GM18858 (cell line): ENCODE measurements around the gene SLC22A2.
"Not testable (repeated sequence)": the region's sequence is repeated elsewhere in the genome, so short reads cannot be mapped to it uniquely, and the experiment has no call there.

Source experiments
- ATAC-seq: cut with Tn5 transposase; IDR thresholded peaks from one replicate; pipeline ENCODE4 v1.9.1; 2021; ENCODE audit not compliant: unreplicated experiment

SLC22A2 gene

DNA sequence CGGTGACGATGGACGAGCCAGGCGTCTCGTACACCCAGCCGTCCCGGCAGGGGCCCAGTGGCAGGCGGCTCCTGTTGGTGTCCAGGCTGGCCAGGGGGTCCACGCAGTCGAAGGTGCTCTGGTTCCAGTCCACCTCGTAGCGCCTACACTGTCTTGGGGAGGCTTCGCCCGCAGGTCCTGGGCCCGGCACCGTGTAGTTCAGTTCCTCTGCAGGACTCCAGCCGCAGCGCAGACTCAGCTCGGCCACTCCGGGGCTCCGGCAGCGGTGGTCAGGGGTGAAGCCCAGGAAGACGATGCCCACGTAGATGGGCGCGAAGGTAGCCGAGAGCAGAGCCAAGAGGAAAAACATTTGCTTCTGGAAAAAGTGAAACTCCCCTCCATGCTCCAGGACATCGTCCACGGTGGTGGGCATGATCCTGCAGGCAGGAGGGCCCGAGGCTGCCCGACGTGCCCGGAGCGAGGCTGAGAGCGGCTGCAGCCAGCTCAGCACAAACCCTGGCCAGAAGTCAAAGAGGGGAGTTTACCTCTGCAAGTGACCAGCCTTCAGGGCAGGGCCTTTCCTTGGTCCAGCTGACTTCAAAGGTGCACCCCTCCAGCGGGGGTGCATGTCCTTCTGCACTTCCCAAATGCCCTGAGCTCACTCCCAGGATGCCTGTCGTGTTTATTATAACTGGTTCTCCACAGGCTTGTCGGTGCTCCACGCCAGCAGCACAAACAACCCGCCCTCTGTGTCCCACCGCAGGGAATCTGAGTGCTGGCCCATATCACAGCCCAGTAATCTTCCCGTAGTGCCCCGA lies at the start of gene SLC22A2:
SLC22A2 (minus strand) TSS at position 476 of the 797 bp plus-strand sequence; CDS start at position 412, 64 bp downstream.
- ATAC-seq, result no peak

DNA sequence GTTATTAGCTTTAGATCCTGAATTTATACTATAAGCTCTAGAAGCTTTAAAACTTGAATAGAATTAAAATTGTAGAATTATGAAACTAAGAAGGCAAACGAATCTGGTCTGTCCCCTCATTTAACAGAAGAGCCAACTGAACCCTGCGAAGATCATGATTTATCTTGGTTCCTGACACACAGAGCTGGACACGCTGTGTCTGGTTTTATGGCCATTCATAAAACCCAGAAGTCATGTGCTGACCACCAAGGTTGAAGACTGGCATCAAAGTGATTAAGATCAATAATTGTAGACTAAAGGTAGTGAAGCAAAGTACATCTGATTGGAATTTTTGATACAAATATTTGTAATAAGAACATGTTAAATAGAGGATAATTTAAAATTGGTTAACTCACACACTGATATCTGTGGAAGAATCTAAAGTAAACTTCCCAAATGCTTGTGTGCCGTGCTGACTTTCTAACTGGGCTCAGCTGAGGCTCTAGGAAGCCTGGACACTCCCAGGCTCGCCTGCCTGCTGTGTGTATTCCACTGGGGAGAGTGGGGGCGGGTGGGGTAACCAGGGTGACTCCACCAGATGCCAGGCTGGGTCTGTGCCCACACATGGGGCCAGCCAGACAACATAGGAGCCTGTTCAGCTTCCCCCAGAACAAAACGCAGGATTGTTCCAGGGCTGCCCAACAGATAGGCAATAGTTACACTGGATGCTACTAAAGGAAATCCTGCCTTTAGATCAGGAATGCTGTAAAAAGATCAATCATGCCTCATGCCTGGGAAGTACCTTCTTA lies 47.5 kb upstream of the SLC22A2 start:
- ATAC-seq, result no peak

DNA sequence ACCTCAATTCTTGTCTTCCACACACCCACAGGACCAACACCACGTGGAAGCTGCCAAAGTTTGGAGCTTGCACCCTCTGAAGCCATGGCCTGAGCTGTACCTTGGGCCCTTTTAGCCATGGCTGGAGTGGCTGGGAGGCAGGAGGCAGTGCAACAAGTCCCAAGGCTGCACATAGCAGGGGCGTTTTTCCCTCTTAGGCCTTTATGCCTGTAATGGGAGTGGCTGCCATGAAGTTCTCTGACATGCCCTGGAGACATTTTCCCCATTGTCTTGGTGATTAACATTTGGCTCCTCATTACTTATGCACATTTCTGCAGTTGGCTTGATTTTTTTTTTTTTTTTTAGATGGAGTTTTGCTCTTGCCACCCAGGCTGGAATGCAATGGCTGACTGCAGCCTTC lies 45.2 kb upstream of the SLC22A2 start:
- no peak for ATAC-seq

DNA sequence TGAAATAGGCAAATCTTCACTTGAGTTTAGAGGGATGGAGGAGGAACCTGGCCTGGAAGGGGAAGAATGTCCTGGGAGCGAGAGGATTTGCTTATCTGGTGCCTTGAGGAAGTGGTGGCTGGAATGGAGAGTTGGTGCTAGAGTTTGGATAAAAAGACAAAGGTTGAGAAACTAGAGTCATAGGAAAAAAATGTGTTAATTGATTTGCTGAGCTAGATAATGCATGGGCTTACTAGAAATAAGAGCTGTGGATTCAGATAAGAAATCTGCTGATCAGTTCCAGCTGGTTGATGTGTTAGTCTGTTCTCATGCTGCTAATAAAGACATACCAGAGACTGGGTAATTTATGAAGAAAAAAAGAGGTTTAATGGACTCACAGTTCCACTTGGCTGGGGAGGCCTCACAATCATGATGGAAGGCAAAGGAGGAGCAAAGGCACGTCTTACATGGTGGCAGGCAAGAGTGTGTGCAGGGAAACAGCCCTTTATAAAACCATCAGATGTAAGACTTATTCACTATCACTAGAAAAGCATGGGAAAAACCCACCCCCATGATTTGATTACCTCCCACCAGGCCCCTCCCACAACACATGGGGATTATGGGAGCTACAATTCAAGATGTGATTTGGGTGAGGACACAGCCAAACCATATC lies 43.9 kb upstream of the SLC22A2 start:
- ATAC-seq, result not testable (repeated sequence)

DNA sequence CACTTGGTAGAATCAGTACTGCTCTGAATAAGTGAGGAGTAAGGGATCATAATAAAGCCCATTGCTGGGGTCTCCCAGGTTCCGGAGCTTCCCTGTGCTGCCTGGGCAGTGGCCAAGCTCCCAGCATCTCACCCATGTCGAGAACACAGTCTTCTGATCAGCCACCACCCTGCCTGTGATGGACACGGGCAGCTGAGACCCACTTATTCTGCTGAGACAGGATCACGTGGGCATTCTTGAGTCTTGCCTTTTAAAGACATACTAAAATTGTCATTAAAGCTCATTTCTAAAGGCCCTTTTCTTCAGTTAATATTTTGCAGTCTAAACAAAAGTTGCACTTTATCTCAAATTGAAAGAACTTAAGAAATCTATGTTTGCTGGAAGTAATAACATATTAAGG lies 42.7 kb upstream of the SLC22A2 start:
- ATAC-seq, result no peak

DNA sequence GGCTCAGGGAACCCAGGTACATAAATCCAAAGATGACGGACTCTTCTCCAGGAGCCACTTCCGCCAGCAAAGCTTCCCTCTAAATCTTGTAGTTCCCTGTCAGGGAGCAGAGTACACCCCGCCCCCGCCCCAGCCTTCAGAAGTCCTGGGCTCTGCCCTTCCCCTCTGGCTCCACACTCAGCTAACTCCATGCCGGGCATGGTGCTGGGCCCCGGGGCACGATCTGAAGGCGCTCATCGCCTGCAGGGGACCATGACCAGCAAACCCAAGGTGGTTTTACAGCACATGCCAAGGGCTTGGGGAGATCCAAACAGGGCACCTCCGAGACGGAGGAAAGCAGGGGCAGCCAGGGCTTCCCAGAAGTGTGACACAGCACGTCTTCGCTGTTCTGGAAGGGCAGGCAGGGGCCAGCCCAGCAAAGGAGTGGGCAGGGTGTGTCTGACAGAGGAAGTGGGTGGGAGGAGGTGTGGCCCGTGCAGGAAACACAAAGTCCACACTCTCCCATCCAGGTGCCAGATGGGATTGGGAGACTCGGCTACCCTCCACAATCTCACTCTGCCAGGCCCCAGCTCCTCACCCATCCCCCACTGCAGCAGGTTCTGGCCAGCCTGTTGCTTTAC lies 41.6 kb upstream of the SLC22A2 start:
- ATAC-seq, result no peak

DNA sequence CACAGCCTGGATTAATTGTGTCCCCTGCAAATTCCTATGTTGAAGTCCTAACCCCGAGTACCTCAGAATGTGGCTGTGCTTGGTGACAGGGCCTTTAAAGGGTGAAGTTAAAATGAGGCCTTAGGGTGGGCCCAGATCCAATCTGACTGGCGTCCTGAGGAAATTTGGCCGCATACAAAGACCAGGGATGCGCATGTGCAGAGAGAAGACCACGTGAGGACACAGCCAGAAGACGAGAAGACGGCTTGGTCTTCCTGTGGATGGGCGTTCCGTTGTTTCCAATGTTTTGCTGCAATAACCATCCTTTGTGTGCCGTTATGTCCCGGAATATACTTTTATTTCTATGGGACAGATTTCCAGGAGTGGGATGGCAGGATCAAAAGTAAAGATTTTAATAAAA lies 40.9 kb upstream of the SLC22A2 start:
- no peak for ATAC-seq

DNA sequence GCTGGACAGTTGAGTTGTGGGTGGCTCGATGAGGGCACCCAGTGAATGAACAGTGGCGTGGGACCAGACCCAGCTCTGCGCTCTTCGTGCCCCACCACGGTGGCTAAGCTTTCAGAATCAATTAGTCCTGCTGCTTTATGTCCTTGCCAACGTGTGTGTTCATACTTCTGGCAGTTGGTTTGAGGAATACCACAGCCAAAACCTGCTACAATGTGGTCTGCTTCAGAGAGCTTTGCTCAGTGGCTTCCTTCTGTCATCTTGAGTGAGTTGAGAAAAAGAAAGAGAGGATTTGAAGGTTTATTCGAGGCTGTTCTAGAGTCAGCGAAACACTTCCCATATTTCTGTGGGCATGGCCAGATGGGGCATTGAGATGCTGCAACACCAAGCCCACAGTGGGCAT lies 39.5 kb upstream of the SLC22A2 start:
- ATAC-seq, result no peak

DNA sequence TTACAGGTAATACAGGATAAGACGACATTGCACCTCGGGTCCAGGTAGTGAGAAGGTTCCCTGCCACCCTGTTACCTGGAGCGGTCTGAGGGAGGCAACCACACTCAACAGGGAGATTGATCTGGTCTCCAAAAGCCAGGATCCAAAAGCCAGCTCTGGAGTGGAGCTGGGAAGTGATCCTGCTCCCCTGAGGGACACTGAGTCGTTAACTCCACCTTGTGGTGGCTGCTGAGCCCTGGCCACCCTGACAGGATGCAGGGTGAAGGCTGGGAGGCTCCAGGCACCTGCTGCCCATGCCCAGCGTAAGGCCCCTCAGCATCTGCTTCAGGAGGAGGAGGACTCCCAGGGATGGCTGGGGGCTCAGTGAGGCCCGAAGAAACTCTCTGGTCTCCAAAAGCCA lies 38.7 kb upstream of the SLC22A2 start:
- no peak for ATAC-seq

DNA sequence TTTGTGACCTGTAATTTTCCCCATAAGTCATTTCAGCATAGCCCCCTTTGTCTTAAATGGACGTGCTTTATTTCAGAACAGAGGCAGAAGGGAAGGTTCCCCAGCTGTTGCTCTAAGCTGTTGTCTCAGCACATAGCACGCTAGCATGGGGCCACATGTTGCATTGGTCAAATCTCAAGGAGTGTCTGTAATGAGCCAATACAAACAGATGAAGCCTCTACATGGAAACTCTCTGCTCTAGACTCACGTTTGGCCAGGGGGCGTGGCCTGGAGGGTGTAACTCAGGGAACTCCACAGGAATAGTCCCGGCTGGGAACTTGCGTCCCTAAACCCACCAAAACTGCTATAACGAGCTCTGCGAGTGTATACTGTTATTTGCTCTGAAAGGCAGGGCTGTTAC lies 35.2 kb upstream of the SLC22A2 start:
- no peak for ATAC-seq

DNA sequence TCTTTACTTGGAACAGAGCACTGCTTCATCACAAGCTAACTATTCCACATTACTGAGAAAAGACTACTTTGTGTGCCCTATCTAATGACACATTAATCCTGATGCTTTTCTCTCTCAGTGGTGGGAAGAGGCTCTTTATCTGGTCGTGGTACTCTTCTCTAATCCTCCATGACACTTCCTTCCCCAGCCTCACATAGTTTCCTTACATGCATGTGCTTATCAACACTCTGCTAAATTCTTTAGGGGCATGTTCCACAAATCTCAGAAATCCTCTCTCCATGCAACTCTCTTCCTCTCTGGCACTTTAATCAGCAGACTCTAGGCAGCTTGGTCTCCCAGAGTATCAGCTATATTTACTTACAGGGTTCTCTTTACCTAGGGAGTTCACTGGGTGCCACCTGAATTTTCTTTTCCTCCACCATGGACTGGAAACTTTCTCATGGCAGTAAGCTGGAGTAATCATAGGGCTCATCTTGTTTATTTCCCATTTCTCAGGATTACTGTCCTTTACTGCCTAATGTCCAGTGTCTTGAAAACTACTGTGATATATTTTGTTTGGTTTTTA lies 27.0 kb upstream of the SLC22A2 start:
- no peak for ATAC-seq

DNA sequence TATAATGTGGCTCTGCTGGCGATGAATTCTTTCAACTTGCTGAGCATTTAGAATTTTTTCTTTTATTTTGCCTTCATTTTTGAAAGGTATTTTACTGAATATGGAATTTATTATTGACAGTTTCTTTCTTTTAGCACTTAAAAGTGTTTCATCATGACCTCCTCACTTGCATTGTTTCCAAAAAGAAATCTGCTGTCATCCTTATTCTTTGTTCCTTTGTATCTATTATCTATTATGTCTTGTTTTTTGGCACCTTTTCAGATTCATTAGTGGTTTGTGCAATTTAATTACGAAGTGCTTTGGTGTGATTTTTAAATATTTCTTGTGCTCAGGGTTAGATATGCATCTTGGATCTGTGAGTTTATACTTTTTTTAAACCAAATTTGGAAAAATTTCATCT lies 26.0 kb upstream of the SLC22A2 start:
- no peak for ATAC-seq

DNA sequence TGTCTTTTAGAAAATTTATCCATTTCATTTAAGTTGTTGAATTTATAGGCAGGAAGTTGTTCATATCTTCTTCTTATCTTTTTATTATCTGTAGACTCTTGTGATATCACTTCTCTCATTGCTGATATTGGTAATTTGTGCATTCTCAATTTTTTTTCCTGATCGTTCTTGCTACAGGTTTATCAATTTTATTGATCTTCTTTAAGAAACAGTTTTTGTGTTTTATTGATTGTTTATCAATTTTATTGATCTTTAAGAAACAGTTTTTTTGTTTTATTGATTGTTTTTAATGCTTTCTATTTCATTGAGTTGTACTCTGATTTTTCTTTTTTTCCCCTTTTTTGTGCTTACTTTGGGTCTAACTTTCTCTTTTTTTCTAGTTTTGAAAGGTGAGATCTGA lies 23.8 kb upstream of the SLC22A2 start:
- ATAC-seq, result no peak

DNA sequence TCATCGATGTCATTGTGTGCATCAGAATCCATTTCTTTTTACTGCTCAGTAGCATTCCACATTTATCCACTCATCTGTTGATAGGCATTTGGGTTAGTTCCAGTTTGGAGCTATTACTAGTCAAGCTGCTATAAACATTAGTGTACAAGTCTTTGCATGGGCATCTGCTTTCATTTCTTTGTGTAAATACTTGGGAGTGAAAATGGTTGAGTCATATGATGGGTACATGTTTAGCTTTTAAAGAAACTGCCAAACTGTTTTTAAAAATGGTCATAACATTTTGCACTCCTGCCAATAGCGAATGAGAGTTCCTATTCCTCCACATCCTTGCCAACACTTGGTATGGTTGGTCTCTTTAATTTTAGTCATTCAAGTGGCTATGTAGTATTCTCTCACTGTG lies 21.2 kb upstream of the SLC22A2 start:
- ATAC-seq, result no peak

DNA sequence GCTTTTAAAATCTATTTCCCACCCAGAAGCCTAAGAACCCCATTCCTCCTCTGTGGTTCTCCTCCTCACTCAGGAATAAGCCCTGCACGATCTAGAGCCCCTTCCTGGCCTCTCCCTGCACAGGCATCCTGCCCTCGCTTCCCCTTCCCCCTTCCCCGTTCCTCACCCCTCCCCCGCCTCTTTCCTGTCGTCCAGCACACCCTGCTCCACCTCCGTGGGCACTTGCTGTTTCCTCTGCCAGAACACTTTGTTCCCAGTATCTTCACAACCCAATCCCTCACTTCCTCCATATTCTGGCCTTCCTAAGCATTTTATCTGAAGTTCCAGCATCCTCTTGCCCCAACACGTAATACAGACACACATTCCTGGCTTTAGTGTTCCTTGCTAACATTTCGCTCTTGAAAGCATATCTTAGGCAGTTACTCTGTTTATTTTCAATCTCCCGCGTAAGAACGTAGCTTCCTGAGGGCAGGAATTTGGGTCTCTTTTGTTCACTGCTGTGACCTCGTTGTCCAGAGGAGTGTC lies 20.2 kb upstream of the SLC22A2 start:
- ATAC-seq, result no peak

DNA sequence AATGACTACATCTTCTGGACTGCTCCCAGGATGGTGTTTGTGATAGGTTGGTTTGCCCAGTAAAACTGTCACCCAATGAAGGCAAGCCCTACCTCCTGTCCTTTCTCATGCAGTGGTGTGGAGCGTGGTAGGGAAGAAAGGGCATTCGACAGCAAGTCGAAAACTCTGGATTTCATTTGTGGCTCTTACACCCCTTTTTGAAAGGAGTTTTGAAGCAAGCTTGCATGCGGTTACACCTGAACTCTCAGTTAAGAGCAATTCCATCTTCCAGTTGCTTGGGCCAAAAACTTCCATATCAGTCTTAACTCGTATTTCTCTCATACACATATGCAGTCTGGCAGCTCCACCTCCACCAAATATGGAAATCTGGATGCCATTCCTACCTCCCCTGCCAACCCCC lies 19.7 kb upstream of the SLC22A2 start:
- no peak for ATAC-seq

DNA sequence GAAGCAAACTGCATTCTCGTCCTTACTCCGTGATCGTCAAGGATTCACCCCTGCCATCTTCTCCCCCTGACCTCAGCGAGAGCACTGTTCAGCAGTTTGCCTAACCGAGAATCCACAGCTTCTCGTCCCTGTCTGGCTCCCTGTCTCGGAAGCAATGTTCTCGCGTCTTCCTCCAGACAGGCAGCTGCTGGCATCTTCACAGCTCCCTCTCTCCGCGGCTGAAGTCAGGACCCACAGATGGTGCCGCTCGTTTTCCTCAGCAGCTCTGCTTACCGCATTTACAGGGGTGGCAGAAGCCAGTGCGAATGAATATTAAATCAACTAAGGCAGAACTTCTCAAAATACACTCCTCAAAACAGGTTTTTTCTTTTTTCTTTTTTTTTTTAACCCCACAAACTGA lies 18.9 kb upstream of the SLC22A2 start:
- ATAC-seq, result no peak

DNA sequence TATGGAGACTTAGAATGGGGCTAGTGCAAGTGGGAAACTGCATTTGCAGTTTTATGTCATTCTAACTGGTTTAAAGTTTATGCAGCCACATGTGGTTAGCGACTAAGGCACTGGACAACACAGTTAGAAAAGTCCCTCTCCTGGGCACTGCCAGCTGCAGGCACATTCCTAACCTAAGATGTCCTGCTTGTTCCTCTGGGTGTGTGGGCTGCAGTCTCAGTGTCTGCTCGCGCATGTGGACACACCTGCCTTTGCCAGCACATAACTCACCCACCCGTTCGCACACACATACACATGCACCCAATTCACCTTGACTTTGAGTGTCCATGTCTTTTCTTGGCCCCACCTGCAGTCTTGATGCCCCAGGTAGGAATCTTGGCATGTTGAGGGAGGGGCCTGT lies 18.5 kb upstream of the SLC22A2 start:
- ATAC-seq, result no peak

DNA sequence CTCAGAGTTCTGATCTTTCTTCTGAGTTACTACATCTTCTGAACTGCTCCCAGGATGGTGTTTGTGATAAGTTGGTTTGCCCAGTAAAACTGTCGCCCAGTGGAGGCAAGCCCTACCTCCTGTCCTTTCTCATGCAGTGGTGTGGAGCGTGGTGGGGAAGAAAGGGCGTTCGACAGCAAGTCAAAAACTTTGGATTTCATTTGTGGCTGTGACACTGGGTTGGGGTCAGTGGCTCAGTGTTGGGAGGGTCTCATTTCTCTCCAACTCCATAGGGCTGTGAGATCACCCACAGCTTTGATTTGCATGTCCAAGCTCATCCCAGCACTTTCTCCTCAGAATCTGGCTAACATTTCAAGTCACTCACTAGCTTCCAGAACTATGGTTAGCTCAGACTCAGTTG lies 17.5 kb upstream of the SLC22A2 start:
- ATAC-seq, result no peak

DNA sequence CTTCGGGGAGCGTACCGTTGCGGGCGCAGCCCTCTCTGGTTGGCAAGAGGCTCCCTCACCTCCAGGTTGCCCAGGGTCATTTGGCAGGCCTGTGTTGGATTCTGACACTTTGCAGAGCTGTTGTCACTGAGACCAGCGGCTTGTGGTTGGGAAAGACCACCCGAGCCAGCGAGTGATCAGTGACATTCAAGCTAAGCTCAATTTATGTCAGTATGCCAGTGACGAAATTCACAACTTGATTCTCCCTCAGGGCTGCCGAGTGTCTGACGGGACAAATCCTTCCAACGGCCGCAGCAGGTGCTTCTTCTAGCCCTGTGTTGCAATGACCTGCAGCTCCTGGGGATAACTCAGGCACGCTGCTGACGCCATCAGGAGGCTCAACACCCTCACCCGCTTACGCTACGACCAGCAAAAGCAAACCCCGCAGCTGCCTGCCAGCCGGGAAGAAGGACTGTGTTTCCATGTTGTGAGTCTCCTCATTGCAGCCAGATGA lies 16.9 kb upstream of the SLC22A2 start:
- ATAC-seq, result no peak
